Measurements from ENCODE around the gene SNX7.

- no peak for TF ChIP-seq CTCF (IDR thresholded peaks at IDR 0.05)
- no peak for TF ChIP-seq EZH2 (IDR thresholded peaks at IDR 0.05; ENCODE audit: borderline replicate concordance, insufficient read depth, low read depth, low read length, poor library complexity, severe bottlenecking)
Observed at GRCh38 chr1:98707556-98707955, 46.0 kb downstream of the SNX7 start.
